Neural cell (in vitro differentiated cells): ENCODE data around the gene SSBP2. TPM values are rescaled to one million over a fixed set of nuclear protein-coding genes. Genes with fewer than 3 reads are reported as not detected.

ENCODE experiments used
- H2AFZ ChIP-seq: fragments of 200-600, 300-800 bp; sonication (generic), shearing (Covaris generic); 2 replicates; pipeline ENCODE4 v1.6.0; 2014; ENCODE audit warnings: low read depth, mild to moderate bottlenecking, antibody characterized with exemption, low read length, moderate library complexity
- H3F3A ChIP-seq: fragments of 200-600 bp; shearing (Covaris generic); 2 replicates; pipeline ENCODE4 v1.6.1; 2016; ENCODE audit warnings: mild to moderate bottlenecking, moderate library complexity, mixed read lengths, antibody characterized with exemption, low read length; ENCODE audit not compliant: insufficient read depth, poor library complexity, severe bottlenecking
- H3K27ac ChIP-seq: fragments of 200-600, 300-800 bp; sonication (generic), shearing (Covaris generic); 2 replicates; pipeline ENCODE4 v1.5.1; 2014; ENCODE audit warnings: mild to moderate bottlenecking, low read length, moderate library complexity
- H3K27me3 ChIP-seq: fragments of 300-800, 200-600 bp; sonication (generic), shearing (Covaris generic); 2 replicates; pipeline ENCODE4 v1.6.0; 2014; ENCODE audit warnings: mild to moderate bottlenecking, low read depth, low read length, moderate library complexity; ENCODE audit not compliant: insufficient read depth
- H3K36me3 ChIP-seq: fragments of 300-800, 200-600 bp; sonication (generic), shearing (Covaris generic); 2 replicates; pipeline ENCODE4 v1.5.1; 2014; ENCODE audit warnings: mild to moderate bottlenecking, antibody characterized with exemption, low read length, moderate library complexity; ENCODE audit not compliant: insufficient read depth
- H3K4me2 ChIP-seq: fragments of 300-800, 200-600 bp; sonication (generic), shearing (Covaris generic); 2 replicates; pipeline ENCODE4 v1.6.0; 2014; ENCODE audit warnings: mild to moderate bottlenecking, low read length
- H3K4me3 ChIP-seq: fragments of 300-800, 200-600 bp; sonication (generic), shearing (Covaris generic); 2 replicates; pipeline ENCODE4 v1.5.1; 2014; ENCODE audit warnings: mild to moderate bottlenecking, low read length, moderate library complexity
- H3K79me2 ChIP-seq: fragments of 200-600 bp; shearing (Covaris generic); replicated peaks from 2 replicates; pipeline ENCODE4 v1.6.0; 2014; ENCODE audit warnings: mild to moderate bottlenecking, low read length, moderate library complexity; ENCODE audit not compliant: insufficient read depth
- H3K9ac ChIP-seq: fragments of 300-800, 200-600 bp; sonication (generic), shearing (Covaris generic); 2 replicates; pipeline ENCODE4 v1.6.1; 2016; ENCODE audit warnings: mild to moderate bottlenecking, low read length, mixed read lengths
- H3K9me2 ChIP-seq: fragments of 200-600 bp; shearing (Covaris generic); 2 replicates; pipeline ENCODE4 v1.6.1; 2016; ENCODE audit warnings: mild to moderate bottlenecking, low read length, mixed read lengths; ENCODE audit not compliant: insufficient read depth
- H3K9me3 ChIP-seq: fragments of 200-600, 300-800 bp; sonication (generic), shearing (Covaris generic); 2 replicates; pipeline ENCODE4 v1.6.1; 2016; ENCODE audit warnings: mild to moderate bottlenecking, mixed run types, low read length, moderate library complexity, mixed read lengths
- H4K20me1 ChIP-seq: fragments of 200-600 bp; shearing (Covaris generic); 2 replicates; pipeline ENCODE4 v1.6.1; 2016; ENCODE audit warnings: mild to moderate bottlenecking, mixed run types; ENCODE audit not compliant: insufficient read depth
- CTCF ChIP-seq: fragments of 450-650 bp; IDR thresholded peaks from 2 replicates; pipeline ENCODE4 v1.5.1; 2014; ENCODE audit warnings: antibody characterized with exemption, mild to moderate bottlenecking, moderate library complexity; ENCODE audit not compliant: poor library complexity, severe bottlenecking
- EP300 ChIP-seq: fragments of 450-650 bp; conservative IDR thresholded peaks from 2 replicates; pipeline ENCODE4 v1.6.1; 2014; ENCODE audit warnings: antibody characterized with exemption, mild to moderate bottlenecking, moderate library complexity; ENCODE audit not compliant: poor library complexity, severe bottlenecking
- EZH2 ChIP-seq: fragments of 200-600, 300-800 bp; shearing (Covaris generic), sonication (generic); IDR thresholded peaks from 2 replicates; pipeline ENCODE4 v1.6.1; 2014; ENCODE audit warnings: antibody characterized with exemption, low read length, borderline replicate concordance, mild to moderate bottlenecking; ENCODE audit not compliant: insufficient read depth, poor library complexity, severe bottlenecking
- MXI1 ChIP-seq: fragments of 450-650 bp; conservative IDR thresholded peaks from 2 replicates; pipeline ENCODE4 v1.6.1; 2014; ENCODE audit warnings: antibody characterized with exemption, mild to moderate bottlenecking; ENCODE audit not compliant: poor library complexity, severe bottlenecking
- POLR2AphosphoS5 ChIP-seq: IDR thresholded peaks from 2 replicates; pipeline ENCODE4 v1.6.1; 2012
- RAD21 ChIP-seq: fragments of 450-650 bp; conservative IDR thresholded peaks from 2 replicates; pipeline ENCODE4 v1.6.1; 2014; ENCODE audit warnings: antibody characterized with exemption, mild to moderate bottlenecking, moderate library complexity
- REST ChIP-seq: IDR thresholded peaks from 2 replicates; pipeline ENCODE4 v1.6.1; 2012; ENCODE audit warnings: borderline replicate concordance
- SMC3 ChIP-seq: fragments of 450-650 bp; conservative IDR thresholded peaks from 2 replicates; pipeline ENCODE4 v1.6.1; 2014; ENCODE audit warnings: antibody characterized with exemption, mild to moderate bottlenecking, moderate library complexity; ENCODE audit not compliant: poor library complexity
- TAF1 ChIP-seq: IDR thresholded peaks from 2 replicates; pipeline ENCODE4 v1.6.1; 2012; ENCODE audit warnings: low read depth
- polyA plus RNA-seq: library from polyadenylated mRNA; depleted of rRNA; stranded (reverse); fragments of >200 nt; gene quantifications from 2 replicates; pipeline ENCODE4 v1.2.3, GENCODE V29; 2014

The SSBP2 gene
- polyA plus RNA-seq, 1 donor from 2014 or later: 128 TPM

DNA sequence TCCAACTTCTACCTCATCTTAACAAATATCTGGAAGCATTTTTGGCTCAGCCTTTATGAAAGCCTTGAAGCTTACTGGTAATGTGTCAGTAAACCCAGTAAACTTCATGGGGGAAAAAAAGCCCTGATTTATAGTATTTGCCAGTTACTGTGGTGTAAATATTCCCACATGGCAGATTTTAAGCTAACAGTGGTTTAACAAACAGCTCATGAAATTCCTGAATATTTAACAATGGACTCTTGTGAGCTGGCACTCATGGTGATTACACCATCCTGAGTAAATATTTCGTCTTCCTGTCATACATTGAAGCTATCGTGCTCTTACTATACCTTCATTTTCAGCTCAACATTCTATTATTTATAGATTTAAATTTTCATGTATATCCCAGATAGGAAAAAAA is 300.0 kb downstream of the SSBP2 start:
- no peaks in the 10 kb centered on the region for H3K27me3 ChIP-seq
- H3K9ac ChIP-seq: no peak overlapping the region
- no peak for TF ChIP-seq REST
- TF ChIP-seq RAD21: no peak
- no peak for TF ChIP-seq MXI1
- TF ChIP-seq CTCF: no peak
- TF ChIP-seq EP300: no peak
- TF ChIP-seq EZH2: no peak
- TF ChIP-seq POLR2AphosphoS5: no peak
- no peak for TF ChIP-seq SMC3
- no peak for TF ChIP-seq TAF1

GRCh38 chr5:81435023-81435422 is 315.9 kb downstream of the SSBP2 start:
- Histone ChIP-seq H3K9me2 (no peaks in the 10 kb centered on the region), H3K27me3 (no peaks in the 10 kb centered on the region), H2AFZ (no peak overlapping the region), H3K36me3 (peaks cover 3% of the 10 kb centered on the region), H3K4me3 (no peak overlapping the region), H4K20me1 (no peaks in the 10 kb centered on the region), H3K79me2 (no peaks in the 10 kb centered on the region), H3K27ac (no peak overlapping the region), H3K9ac (no peak overlapping the region), H3F3A (no peaks in the 10 kb centered on the region), H3K4me2 (no peak overlapping the region), H3K9me3 (no peaks in the 10 kb centered on the region)
- TF ChIP-seq CTCF (no peak), EZH2 (no peak), SMC3 (no peak), TAF1 (no peak), MXI1 (no peak), EP300 (no peak)

More for the DNA sequence above, 300.0 kb downstream of the SSBP2 start:
- no peaks in the 10 kb centered on the region for H3K79me2 ChIP-seq
- H3F3A ChIP-seq: no peaks in the 10 kb centered on the region
- H3K4me2 ChIP-seq: no peak overlapping the region
- no peak overlapping the region for H2AFZ ChIP-seq
- H3K4me3 ChIP-seq: no peak overlapping the region
- no peaks in the 10 kb centered on the region for H3K9me2 ChIP-seq
- H3K9me3 ChIP-seq: no peaks in the 10 kb centered on the region
- no peak overlapping the region for H3K27ac ChIP-seq
- H3K36me3 ChIP-seq: peaks cover 5% of the 10 kb centered on the region
- no peaks in the 10 kb centered on the region for H4K20me1 ChIP-seq
